Activated T-cell treated with anti-CD3 and anti-CD28 coated beads for 24 hours (primary cell): ENCODE results near the gene KCNJ11.
"Not testable (repeated sequence)": the region's sequence is repeated elsewhere in the genome, so short reads cannot be mapped to it uniquely, and the experiment has no call there.

Experiments
- DNase-seq: peaks from one replicate; pipeline ENCODE4 v3.0.0-alpha.2; 2020; ENCODE audit warnings: low read depth

KCNJ11 gene

GRCh38 chr11:17388609-17389210 is at the start of gene KCNJ11:
KCNJ11 (minus strand) TSS chr11:17388659; CDS start chr11:17388091, 568 bp downstream.
- DNase-seq, result peak; percentile 5

GRCh38 chr11:17437366-17437765 is 48.9 kb upstream of the KCNJ11 start:
- no peak for DNase-seq

GRCh38 chr11:17434108-17434507 is 45.6 kb upstream of the KCNJ11 start:
- no peak for DNase-seq

GRCh38 chr11:17432002-17432401 is 43.5 kb upstream of the KCNJ11 start:
- DNase-seq, result no peak

DNA sequence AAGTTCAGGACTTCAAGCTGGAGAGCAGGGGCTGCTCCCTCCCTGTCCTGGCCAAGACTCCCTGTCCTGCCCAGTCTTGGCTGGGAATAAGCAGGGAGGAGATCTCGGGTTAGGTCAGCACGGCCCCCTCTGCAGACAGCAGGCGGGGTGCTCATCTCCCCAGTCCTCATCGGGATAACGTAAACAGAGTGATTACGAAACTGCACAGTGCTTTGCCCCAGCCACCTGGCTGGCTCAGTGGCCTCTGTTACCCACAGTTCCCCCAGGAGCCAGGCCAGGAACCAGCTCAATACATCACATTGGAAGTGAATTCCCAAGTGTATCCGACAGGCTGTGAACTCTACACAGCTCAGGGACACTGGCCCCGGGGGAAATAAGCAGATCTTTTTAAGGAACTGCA is 42.7 kb upstream of the KCNJ11 start:
- no peak for DNase-seq

DNA sequence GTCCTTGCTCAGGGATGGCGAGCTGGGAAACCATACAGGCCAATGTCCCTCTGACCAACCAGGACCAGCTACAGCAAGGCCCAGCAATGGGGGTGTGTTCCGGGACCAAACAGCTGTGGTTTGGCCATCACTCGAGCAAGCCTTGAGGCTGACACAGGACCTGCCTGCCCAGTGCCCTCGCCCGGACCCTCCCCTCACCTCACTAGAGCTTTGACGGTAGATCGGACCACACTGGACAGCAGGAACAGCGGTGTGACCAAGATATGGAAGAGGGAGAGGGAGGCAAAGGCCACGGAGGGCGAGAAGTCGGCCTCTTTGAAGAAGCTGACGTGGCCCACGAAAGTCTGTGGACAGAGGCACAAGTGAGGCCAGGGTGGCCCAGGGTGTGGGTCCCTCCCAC is 42.2 kb upstream of the KCNJ11 start:
- no peak for DNase-seq

DNA sequence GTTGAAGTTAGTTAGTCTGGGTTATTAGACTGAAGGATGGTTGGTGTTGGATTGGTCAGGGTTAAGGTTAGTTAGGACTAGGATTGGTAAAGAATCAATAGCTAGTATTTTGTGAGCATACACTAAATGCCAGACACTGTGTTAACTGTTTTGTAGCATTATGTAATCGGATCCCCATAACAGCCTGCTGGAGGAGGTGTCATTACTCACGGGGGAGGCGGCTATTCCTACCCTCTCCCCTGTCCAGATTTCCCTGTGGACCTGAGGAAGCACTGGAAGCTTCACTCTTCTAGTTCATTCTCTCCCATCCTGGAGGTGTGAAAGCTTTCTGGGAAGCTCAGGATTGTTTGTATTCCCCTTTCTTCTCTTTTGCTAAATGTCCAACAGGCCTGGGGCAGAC is 40.5 kb upstream of the KCNJ11 start:
- no peak for DNase-seq

- no peak for DNase-seq
Observed at GRCh38 chr11:17428261-17428660, 39.8 kb upstream of the KCNJ11 start.

- DNase-seq, result not testable (repeated sequence)
Observed at GRCh38 chr11:17426233-17426632, 37.8 kb upstream of the KCNJ11 start.

- DNase-seq, result no peak
Observed at GRCh38 chr11:17423533-17424310, 35.3 kb upstream of the KCNJ11 start.

GRCh38 chr11:17421781-17422180 is 33.3 kb upstream of the KCNJ11 start:
- DNase-seq, result no peak

DNA sequence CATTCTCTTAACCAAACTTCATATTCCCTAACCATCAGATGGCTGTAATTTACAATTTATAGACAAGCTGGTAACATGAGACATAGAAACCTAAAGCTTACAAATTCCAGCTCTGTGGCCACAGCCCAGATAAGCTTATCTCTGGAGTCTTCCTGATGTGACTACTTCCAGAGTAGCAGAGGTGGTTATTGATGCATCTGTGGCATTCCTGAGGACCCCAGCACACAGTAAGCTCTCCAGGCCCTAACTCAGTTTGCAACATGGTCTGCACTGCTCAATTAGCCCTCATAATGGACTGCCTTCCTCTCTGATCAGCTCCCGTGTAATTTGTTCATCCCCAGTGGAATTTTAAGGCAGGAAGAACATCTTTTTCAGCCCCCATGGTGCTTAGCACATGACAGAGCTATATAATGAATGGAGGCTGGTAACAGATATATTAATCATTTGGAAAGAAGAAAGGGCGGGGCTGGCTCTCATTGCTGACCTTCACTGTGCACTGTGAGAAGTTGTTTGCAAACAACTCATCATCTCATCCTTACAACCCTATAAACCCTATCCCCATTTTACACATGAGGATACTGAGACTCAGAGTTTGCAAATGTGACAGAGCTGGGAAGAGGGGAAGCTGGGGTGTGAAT is 30.1 kb upstream of the KCNJ11 start:
- DNase-seq, result no peak

- DNase-seq, result no peak
Observed at GRCh38 chr11:17416492-17416891, 28.0 kb upstream of the KCNJ11 start.

DNA sequence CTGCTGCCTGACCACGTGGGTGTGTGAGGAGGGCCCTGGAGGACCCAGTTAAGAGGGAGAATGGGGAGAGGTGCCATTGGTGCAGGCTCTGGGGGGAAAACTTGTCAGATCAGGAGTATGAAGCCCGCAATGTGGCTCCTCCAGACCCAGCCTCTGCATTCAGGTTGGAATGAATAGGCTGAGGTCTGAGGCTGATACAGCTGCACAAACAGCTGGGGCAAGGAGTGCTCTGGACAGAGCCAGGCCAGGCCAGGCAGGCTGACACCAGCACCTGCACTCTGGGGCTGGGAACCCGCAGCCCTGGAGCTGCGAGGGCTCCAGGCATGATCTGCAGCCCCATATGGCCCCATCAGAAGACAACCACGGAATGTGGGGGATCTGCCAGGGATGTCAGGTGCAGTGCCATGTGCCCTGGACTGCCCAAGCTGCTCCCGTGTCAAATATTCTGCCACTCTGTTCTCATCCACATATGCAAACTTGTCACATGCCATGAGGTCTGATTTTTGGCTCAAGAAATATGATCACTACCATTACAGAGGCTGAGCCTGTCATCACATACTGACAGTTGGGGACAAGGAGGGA is 27.2 kb upstream of the KCNJ11 start:
- DNase-seq, result no peak

- DNase-seq, result no peak
Observed at GRCh38 chr11:17414992-17415391, 26.5 kb upstream of the KCNJ11 start.

- no peak for DNase-seq
Observed at GRCh38 chr11:17414317-17414737, 25.9 kb upstream of the KCNJ11 start.

DNA sequence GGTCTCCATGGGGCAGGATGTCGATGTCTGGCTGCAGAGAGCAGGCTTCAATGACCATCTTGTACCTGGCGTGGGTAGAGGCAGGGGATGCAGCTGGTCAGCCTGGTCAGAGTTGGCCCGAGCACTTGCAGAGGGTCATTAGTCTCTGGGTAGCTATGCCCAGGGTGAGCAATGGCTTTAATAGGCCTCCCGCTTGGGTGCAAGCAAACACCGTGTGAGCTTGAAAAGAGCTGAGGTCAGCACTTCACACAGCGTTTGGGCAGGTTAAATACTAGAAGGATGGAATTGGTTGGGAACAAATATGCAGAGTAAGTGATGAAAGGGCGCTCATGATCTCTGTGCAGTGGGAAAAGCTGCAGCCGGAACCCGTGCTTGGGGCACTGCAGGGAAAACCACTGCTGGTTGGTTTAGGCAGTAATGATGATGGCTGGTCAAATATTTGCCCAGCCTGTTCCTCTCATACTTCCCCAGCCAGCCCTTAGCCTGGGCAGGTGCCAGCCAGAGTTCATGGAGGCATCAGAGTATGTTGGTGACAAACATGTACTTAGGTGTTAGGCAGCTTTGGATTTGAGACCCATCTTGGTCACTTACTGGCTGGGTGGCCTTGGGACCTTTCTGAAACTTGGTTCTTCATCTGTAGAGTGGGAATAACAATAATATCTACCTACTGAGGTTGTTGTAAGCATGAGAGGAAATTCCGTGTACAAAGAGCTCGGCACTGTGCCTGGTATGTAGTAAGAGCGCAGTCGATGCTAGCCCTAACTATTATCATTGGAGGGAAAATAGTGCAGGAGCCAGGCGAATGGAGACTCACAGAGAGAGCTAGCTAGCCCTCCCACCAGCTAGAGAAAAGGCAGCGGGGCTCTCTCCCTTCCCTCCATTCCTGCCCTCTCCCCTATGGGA is 25.2 kb upstream of the KCNJ11 start:
- DNase-seq, result no peak

- no peak for DNase-seq
Observed at GRCh38 chr11:17412488-17413180, 24.2 kb upstream of the KCNJ11 start.

- DNase-seq, result no peak
Observed at GRCh38 chr11:17411418-17411817, 23.0 kb upstream of the KCNJ11 start.

GRCh38 chr11:17410606-17411379 is 22.3 kb upstream of the KCNJ11 start:
- DNase-seq, result no peak
